Cardiac muscle cell (in vitro differentiated cells and primary cell): ENCODE results near the gene HMGCLL1. TPM values are rescaled to one million over a fixed set of nuclear protein-coding genes. Genes with fewer than 3 reads are reported as not detected.

ENCODE experiments used
- DNase-seq, 2 donors: peaks; one replicate each; pipeline versions ENCODE4 v3.0.0 to v3.0.0-alpha.2; 2010 to 2017; ENCODE audit warnings: low read depth in 1 of 2, low spot score in 1 of 2
- H3K27ac ChIP-seq: fragments of 200-600 bp; sonication (generic); 2 replicates; pipeline ENCODE4 v1.5.1; 2016
- H3K27me3 ChIP-seq: fragments of 200-600 bp; sonication (generic); 2 replicates; pipeline ENCODE4 v1.6.0; 2016; ENCODE audit warnings: control low read depth
- H3K36me3 ChIP-seq: fragments of 200-600 bp; sonication (generic); 2 replicates; pipeline ENCODE4 v1.5.1; 2016; ENCODE audit warnings: control low read depth
- H3K4me1 ChIP-seq: fragments of 200-600 bp; sonication (generic); 2 replicates; pipeline ENCODE4 v1.8.1; 2017; ENCODE audit warnings: low read depth, mild to moderate bottlenecking, mixed run types
- H3K4me3 ChIP-seq: fragments of 200-600 bp; sonication (generic); 2 replicates; pipeline ENCODE4 v1.5.1; 2016; ENCODE audit warnings: mild to moderate bottlenecking
- H3K9me3 ChIP-seq: fragments of 200-600 bp; sonication (generic); 2 replicates; pipeline ENCODE4 v1.5.1; 2017; ENCODE audit warnings: low read depth, mild to moderate bottlenecking, control low read depth
- polyA plus RNA-seq: library from polyadenylated mRNA; unstranded; fragments of >200 nt; fragmentation: Nextera tagmentation; extraction: Ambion mirVana; gene quantifications from 2 replicates; pipeline ENCODE4 v1.2.1, GENCODE V29; 2016
- total RNA-seq: library from RNA; depleted of rRNA; stranded (reverse); fragments of >200 nt; gene quantifications from 2 replicates; pipeline ENCODE4 v1.2.3, GENCODE V29; 2016
- TF ChIP-seq, protein P1 (sequence below): IDR thresholded peaks from 2 replicates; pipeline ENCODE4 v1.5.1; 2012; ENCODE audit warnings: low read depth, mild to moderate bottlenecking, low read length

Gene HMGCLL1
- total and polyA plus RNA-seq, 2 experiments from 2014 or later, result 13.6 to 34.0 TPM

DNA sequence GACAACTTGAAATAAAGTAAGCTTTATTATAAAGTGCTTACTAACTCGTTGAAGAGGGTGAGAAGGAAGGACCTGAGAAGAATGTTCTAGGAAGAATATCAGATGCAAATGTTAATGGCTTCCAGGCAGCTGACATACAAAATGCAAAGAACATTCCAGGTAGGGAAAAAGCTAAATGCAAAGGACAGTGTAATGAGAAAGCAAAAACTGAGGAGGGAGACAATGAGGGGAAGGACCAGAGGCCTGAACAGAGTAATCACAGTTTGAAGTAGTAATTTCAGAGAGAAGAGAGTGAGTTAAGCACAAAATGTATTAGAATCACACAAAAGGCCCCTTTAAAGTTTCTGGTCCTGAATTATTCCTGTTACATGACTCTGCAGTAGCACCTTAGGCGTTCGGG is 81.3 kb downstream of the HMGCLL1 start:
- Histone ChIP-seq H3K27ac (no peak overlapping the region), H3K27me3 (no peaks in the 10 kb centered on the region), H3K4me3 (no peak overlapping the region), H3K36me3 (no peaks in the 10 kb centered on the region), H3K4me1 (no peaks in the 10 kb centered on the region), H3K9me3 (no peaks in the 10 kb centered on the region)
- TF ChIP-seq, protein P1, sequence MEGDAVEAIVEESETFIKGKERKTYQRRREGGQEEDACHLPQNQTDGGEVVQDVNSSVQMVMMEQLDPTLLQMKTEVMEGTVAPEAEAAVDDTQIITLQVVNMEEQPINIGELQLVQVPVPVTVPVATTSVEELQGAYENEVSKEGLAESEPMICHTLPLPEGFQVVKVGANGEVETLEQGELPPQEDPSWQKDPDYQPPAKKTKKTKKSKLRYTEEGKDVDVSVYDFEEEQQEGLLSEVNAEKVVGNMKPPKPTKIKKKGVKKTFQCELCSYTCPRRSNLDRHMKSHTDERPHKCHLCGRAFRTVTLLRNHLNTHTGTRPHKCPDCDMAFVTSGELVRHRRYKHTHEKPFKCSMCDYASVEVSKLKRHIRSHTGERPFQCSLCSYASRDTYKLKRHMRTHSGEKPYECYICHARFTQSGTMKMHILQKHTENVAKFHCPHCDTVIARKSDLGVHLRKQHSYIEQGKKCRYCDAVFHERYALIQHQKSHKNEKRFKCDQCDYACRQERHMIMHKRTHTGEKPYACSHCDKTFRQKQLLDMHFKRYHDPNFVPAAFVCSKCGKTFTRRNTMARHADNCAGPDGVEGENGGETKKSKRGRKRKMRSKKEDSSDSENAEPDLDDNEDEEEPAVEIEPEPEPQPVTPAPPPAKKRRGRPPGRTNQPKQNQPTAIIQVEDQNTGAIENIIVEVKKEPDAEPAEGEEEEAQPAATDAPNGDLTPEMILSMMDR, result no peak
- DNase-seq, result no peak

DNA sequence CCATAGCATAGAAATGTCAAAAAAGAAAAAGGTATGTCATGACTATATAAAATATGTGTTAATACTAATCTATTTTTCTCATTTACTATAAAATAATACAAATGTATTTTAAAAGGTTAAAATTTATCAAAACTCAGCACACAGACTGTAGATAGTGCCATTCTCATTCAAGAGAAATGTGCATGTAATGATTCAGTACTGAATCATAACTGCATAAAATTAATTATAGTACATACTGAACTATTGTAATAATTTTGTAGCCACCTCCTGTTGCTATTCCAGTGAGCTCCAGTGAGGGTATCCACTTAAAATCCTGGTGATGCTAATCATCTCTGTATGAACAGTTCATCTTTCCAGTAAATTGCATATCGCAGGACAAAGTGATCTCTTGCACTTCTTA is 82.8 kb downstream of the HMGCLL1 start:
- no peaks in the 10 kb centered on the region for H3K27me3 ChIP-seq
- DNase-seq, result no peak
- H3K4me3 ChIP-seq, result no peak overlapping the region
- no peaks in the 10 kb centered on the region for H3K4me1 ChIP-seq
- H3K27ac ChIP-seq, result no peak overlapping the region
- no peaks in the 10 kb centered on the region for H3K9me3 ChIP-seq
- no peaks in the 10 kb centered on the region for H3K36me3 ChIP-seq
- TF ChIP-seq, protein P1, result no peak

DNA sequence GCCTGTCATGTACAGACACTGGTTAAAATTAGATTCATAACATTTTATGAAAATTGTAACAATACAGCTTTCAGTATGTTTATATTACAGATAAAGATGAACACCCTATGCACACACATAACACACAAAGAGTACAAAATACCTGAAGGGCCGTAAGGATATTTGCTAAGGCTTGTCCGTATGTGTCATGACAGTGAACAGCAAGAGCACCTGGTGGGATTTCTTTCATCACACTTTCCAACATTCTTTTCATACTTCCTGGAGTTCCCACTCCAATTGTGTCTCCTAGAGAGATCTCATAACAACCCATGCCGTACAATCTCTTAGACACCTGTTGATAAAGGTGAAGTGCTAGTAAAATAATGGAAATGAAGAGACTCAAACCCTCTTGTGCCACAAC is 83.7 kb downstream of the HMGCLL1 start:
- Histone ChIP-seq H3K27ac (no peak overlapping the region), H3K4me3 (no peak overlapping the region), H3K36me3 (no peaks in the 10 kb centered on the region), H3K4me1 (no peaks in the 10 kb centered on the region), H3K27me3 (no peaks in the 10 kb centered on the region), H3K9me3 (no peaks in the 10 kb centered on the region)
- TF ChIP-seq, protein P1, result no peak
- no peak for DNase-seq

DNA sequence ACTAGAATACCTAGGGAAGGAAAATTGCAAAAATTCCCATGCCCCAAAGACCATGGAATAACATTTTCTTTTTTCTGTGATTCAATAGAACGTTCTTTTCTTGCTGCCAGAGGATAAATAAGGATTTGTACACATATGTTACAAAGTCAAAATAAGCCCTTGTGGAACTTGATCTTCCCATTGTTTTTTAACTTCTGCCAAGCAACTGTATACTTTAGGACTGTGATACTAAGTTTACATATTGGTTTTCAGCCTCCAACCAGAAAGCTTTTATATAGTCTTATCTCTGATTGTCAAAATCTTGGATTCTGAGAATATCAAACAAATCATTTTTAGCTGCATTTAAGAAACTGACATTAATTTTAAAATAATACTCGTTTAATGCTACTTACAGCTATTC is 84.6 kb downstream of the HMGCLL1 start:
- TF ChIP-seq, protein P1, result no peak
- H3K27me3 ChIP-seq, result no peaks in the 10 kb centered on the region

DNA sequence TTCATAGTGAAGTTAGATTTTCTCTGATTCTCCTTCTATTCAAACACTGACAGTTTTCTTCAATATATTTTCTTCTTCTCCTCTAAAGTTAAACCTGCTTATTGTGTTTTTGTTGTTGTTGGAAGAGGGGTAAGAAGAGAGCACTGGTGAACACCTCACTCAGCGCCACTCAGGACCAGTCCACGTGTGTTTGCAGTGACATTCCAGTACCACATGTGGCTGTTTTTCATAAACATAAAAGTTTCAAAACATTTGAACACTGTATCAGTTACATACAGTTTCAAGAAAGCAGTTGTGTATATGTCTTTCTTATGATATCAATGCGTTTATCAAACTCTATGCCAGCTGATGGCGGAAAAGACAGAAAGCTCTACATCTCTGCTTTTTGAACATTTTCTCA is 86.7 kb downstream of the HMGCLL1 start:
- no peaks in the 10 kb centered on the region for H3K27me3 ChIP-seq
- H3K9me3 ChIP-seq, result no peaks in the 10 kb centered on the region
- no peaks in the 10 kb centered on the region for H3K4me1 ChIP-seq
- H3K36me3 ChIP-seq, result no peaks in the 10 kb centered on the region
- no peak overlapping the region for H3K4me3 ChIP-seq
- TF ChIP-seq, protein P1, result no peak
- no peak for DNase-seq
- H3K27ac ChIP-seq, result no peak overlapping the region

More for the DNA sequence above, 84.6 kb downstream of the HMGCLL1 start:
- Histone ChIP-seq H3K9me3 (no peaks in the 10 kb centered on the region), H3K27ac (no peak overlapping the region), H3K36me3 (no peaks in the 10 kb centered on the region), H3K4me3 (no peak overlapping the region), H3K4me1 (no peaks in the 10 kb centered on the region)
- no peak for DNase-seq

DNA sequence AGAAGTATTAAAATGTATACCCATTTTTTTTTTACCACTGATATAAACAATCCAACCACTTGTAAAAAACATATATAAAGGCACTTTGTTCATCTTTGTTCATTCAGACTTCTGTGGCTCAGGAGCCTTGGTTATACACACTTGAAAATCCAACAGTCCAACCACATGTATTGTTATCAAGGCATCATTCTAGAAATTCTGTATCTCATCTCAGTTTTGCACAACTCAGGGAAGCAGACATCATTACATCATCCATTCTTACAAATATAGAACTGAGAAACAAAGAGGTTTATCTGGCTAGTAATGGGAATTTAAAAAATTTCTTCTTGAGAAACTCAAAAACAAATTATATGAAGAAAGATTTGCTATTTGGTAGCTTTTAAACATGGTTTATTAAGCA is 88.1 kb downstream of the HMGCLL1 start:
- H3K9me3 ChIP-seq, result no peaks in the 10 kb centered on the region
- no peak overlapping the region for H3K27ac ChIP-seq
- H3K4me3 ChIP-seq, result no peak overlapping the region
- no peaks in the 10 kb centered on the region for H3K27me3 ChIP-seq
- no peaks in the 10 kb centered on the region for H3K36me3 ChIP-seq
- no peaks in the 10 kb centered on the region for H3K4me1 ChIP-seq
- TF ChIP-seq, protein P1, result no peak
- no peak for DNase-seq
